HL-60 (cell line): Measurements from ENCODE around the gene CDK3.

Experiments used
- CTCF ChIP-seq: IDR thresholded peaks from one replicate; pipeline ENCODE4 v1.5.1; 2011; ENCODE audit warnings: low read length, control low read depth, inconsistent platforms; ENCODE audit not compliant: insufficient read depth
- GABPA ChIP-seq: IDR thresholded peaks from 2 replicates; pipeline ENCODE4 v1.6.1; 2012; ENCODE audit warnings: low read depth
- POLR2AphosphoS5 ChIP-seq: IDR thresholded peaks from 2 replicates; pipeline ENCODE4 v1.6.1; 2012; ENCODE audit warnings: low read depth
- SPI1 ChIP-seq: IDR thresholded peaks from 2 replicates; pipeline ENCODE4 v1.6.1; 2012; ENCODE audit warnings: low read depth, mild to moderate bottlenecking, borderline replicate concordance

- TF ChIP-seq CTCF (no peak), SPI1 (no peak), POLR2AphosphoS5 (no peak), GABPA (no peak)
Observed at GRCh38 chr17:76046064-76046463, 45.4 kb downstream of the CDK3 start.
